GM19467 (cell line): ENCODE results near the gene DICER1.
"Not testable (repeated sequence)": the region's sequence is repeated elsewhere in the genome, so short reads cannot be mapped to it uniquely, and the experiment has no call there.

Experiments
- ATAC-seq: cut with Tn5 transposase; IDR thresholded peaks from one replicate; pipeline ENCODE4 v1.9.1; 2021; ENCODE audit warnings: mild to moderate bottlenecking, moderate library complexity; ENCODE audit not compliant: unreplicated experiment

The DICER1 gene

DNA sequence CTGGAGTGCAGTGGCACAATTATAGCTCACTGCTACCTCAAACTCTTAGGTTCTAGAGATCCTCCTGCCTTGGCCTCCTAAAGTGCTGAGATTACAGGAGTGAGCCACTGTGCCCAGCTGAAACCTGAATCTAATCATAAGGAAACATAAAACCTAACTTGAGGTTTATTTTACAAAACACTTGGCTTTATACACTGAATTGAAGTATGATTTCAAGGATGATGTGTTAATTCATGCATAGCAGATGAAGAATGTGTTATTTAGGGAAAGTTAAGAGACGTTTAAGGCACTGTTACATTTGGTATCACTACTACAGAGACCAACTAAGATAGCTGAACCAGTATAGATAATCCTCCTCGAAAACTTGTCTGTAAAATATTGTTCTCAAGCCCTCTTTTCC is 6.4 kb downstream of the DICER1 start:
- ATAC-seq = no peak

DNA sequence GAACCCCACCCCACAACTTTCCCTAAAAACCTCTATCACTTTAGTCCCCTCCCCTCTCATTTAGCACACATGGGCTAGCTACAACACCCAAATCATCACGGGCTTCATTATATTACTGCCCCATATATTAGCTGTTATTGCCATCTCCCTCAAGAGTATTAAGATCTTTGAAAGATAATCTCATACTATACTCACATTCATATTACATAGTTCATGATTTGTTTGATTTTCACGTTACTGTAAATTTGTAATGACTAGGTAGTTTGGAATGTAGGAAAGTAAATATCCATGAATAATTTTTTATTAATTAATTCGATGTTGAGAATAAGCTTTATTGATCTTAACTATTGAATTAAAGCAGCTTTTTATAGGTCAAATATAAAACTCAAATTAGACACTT is 7.9 kb downstream of the DICER1 start:
- no peak for ATAC-seq

DNA sequence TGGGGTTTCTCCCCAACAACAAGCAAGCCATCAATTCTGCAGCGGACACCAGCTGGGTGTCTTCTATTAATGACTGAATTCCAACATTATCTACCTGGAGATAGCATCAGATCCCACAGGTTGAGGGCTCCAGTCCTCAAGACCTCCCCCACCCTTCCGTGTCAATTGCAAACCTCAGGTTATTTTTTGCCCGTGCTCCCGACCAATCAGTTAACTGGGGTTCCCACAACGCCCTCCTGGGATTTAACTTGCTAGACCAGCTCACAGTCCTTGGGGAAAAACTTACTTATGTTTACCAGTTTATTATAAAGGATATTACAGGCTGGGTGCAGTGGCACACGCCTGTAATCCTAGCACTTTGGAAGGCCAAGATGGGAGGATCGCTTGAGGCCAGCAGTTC is 9.7 kb downstream of the DICER1 start:
- no peak for ATAC-seq

DNA sequence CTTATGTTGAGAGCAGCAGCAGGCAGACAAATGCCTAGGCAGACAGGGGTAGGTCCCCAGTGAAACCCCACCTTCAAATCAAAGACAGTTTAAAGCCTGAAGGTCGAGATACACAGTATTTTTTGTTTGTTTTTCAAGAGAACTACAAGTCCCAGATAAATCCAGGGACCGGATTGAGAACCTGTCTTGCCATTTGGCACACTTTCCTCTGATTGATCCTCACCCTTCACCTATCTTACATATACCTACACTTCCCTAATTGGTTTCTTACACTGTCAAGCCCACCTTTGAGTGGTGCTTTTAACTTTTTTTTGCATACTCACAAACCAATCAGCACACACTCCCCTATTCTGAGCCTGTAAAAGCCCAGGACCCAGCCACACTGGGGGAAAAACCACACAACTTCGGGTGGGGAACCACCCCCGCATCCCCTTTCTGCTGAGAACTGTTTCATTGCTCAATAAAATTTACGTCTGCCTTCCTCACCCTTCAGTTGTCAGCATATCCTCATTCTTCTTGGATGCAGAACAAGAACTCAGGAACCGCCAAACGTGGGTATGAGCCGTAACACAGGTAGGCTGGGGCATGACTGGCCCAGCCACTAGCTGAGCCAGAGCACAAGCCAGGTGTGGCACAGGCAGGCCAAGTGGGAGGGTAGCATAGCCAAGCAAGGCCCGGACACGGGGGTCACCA is 11.1 kb downstream of the DICER1 start:
- ATAC-seq = no peak

DNA sequence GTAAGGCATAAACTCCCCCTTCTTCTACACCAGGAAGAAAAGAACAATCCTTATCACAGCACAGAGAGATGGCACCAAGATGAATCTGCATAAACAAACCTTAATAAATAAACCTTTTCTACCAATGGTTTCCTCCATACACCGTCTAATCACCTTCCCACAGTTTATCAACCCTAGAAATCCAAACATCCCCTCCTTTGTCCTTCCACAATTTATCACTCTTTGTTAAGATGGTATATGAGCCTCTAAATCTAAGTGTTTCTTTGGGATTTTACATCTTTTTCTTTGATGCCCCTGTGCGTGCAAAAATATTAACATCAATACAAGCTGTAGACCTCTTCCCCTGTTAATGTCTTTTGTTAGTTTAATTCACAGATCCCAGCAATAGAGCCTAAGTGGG is 12.5 kb downstream of the DICER1 start:
- ATAC-seq = no peak

DNA sequence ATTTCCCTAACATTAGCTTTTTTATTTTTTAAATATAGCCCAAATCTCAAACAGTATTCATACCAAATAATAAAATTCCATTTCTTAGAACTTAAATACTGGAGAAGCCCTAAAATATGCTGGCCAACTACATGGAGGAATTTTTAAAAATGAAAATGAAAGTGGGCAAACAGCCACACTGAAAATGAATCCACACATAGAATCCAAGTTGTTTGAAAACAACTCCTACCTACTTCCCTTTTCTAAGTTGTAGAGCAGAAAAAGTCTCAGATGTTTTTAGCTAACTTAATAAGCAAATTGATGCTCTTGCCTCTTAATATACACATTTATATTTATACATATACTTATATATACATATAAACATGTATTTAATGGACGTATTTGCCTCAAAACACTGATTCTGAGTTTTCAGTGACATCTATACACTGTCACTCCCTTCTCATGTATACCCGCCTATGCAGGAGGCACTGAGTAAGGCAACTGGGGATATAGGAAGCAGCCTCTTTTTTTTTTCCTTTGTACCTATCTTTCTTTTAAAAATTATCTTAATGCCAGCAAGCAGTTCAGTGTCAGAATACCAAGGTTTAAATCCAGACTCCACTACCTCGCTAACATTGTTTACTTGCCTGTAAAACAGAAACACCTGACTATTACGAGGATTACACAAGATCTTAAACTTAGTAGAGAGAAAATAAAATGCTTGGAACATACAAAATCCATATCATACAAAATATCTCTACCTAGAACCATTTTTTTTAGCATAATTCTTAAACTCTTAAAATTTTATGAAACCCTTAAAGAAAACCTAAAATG is 13.3 kb downstream of the DICER1 start:
- ATAC-seq = no peak

DNA sequence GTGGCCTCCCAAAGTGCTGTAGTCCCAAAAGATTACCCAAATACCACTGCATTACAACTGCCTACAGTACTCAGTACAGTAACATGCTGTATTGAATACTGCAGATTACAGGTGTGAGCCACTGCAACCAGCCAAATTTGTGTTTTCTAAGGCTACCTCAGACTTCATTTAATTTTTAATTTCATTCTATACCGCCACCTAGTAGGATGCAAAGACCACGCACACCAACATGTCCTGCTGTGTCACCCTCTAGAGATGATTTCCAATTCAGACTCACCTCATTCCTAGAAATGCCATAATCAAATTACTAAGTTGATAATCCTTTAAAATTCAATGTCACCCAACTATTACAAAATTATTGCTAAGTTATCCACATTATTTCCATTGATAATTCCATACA is 15.1 kb downstream of the DICER1 start:
- no peak for ATAC-seq

DNA sequence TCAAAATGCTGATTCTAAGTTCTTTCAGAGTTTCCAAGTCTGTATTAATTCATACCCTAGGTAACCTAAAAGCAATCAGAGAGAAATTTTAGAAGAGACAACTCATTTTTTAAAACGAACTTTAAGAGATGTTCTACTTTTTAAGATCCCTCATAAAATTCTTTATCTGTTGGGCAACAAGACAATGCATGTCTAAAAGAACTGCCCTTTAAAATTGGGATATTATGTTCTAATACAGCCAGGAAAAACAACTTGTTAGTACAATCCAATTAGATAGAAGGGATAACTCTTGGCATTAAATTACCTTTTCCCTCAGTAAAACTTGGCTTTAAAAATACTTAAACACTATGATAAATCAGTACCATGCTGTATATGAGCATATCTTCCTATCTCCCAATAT is 15.6 kb downstream of the DICER1 start:
- no peak for ATAC-seq

DNA sequence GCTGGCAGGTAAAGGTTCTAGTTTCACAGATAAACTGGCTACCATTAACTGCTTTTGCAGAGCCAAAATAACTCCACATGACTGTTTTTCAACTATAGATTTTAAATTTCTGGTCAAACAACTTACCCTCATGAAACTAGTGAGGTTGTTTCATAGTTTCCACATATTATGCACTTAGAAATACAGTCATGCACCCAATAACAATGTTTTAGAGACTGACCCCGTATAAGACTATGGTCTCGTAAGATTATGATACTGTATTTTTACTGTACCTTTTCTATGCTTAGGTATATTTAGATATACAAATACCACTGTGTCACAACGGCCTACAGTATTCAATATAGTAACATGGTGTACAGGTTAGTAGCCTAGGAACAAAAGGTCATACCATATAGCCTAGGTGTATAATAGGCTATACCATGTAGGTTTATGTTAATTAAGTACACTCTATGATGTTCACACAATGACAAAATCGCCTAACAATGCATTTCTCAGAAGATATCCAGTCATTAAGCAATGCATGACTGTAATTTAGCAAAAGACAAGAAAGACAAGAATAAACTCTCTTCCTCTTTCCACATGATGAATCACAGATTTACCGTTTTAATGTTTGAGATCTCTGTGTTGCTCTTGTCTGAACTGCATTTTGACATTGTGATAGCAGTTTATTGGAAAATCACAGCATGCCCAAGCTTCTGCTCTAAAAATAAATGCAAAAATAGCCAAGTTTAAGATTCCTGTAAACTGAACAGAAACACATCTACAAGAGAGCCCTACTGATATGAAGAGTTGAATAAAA is 17.1 kb downstream of the DICER1 start:
- ATAC-seq = no peak

DNA sequence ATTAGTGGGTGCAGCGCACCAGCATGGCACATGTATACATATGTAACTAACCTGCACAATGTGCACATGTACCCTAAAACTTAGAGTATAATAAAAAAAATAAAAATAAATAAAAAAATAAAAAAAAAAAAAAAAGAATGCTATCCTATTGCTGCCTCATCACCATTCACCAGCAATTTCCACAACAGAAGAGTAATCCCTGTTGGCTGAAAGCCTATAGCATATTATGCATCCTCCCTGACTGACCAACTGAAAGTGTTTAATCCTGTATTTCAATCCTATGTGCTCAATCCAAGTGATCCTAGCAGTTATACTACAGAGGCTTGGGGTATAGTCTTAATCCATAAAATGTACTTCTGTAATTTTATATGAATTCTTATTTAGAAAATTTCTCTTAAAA is 18.5 kb downstream of the DICER1 start:
- ATAC-seq = no peak

DNA sequence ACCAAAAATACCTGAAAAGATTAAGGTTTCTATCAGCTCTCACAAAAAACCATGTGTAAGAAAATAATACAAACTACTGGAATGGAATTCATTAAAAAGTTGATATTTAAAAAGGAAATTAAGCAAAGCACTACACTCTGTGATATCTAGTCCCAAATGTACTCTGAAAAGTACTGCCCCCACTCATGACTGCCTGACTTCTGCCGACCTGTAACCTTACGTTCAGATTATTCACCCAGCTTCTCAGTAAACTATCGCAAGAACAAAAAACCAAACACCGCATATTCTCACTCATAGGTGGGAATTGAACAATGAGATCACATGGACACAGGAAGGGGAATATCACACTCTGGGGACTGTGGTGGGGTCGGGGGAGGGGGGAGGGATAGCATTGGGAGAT is 18.9 kb downstream of the DICER1 start:
- ATAC-seq = not testable (repeated sequence)

DNA sequence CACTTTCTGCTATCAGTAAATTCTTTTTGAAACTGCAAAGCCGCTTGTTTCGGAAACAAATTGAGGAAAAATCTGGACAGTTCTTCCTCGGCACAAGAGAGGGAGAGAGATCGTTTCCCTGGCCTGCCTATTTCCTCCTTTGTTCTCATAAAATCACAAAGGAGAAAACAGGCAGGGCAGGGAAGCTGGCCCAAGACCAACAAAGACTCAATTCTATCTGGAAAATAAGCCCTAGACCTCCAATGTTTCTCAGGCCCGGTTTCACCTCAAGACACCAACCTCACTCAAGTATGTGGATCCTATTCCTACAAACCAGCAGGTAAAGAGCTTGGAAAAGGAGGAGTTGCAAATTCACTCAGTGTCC is 19.5 kb downstream of the DICER1 start:
- no peak for ATAC-seq

DNA sequence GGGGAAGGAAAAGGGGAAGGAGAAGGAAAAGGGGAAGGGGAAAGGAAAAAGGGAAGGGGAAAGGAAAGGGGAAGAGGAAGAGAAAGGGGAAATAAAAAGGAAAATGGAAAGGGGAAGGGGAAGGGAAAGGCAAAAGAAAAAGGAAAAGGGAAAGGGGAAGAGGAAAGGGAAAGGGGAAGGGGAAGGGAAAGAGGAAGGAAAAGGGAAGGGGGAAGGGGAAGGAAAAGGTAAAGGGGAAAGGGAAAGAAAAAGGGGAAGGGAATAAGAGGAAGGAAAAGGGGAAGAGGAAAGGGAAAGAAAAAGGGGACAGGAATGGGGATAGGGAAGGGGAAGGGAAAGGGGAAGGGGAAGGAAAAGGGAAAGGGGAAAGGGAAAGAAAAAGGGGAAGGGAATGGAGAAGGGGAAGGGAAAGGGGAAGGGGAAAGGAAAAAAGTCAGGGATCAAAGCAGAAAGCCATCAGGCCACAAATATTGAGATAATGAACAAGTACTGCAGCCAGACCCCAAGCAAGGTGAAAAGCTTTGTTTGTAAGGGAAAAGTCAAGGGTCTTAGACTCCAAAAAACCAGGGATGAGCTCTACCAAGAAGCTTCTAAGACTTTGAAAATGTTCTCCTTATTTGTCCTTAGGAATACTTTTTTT is 20.0 kb downstream of the DICER1 start:
- no peak for ATAC-seq

DNA sequence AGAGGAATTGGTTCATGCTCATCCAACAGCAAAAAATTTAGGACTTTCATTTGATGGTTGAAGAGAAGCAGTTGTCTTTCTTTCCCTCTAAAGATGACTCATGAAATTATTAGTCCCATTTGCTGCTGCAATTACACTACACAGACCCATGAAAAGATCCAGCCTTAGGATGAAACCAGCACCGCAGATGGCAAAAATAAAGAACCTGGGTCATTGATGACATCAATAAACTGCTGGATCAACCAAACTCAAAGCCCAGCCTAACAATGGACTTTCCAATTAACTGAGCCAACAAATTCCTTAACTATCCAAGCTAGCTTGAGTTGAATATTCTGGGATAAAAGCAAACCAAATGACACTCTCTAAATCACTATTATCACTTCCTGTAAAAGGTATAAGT is 20.7 kb downstream of the DICER1 start:
- ATAC-seq = no peak

DNA sequence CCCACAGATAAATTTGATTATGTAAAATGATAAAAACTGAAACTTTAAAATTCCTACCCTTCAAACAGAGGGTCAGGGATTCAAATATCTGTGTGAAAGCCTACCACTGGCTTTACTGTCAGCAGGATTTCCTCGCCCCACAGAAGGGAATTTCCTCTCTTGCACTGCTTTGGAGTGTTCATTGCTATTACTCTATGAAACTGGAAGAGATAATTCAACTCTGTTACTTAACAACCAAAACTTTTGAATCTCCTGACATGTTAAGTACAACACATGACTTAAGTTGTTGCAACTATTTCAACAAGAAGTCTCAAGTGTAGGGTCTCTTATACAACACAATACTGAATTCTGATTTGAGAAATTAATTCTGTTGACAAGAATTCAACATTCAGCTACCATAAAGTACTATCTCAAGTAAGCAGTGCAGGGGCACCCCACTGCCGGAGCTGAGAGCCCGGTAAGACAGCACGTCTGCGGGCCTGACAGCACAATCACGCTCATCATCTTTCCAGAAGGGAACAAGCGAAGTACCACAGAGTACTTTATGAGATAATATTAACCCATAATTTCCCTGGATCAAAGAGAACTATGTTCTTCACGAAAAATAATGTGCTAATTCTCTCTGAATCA is 22.9 kb downstream of the DICER1 start:
- peak; percentile 56 for ATAC-seq

DNA sequence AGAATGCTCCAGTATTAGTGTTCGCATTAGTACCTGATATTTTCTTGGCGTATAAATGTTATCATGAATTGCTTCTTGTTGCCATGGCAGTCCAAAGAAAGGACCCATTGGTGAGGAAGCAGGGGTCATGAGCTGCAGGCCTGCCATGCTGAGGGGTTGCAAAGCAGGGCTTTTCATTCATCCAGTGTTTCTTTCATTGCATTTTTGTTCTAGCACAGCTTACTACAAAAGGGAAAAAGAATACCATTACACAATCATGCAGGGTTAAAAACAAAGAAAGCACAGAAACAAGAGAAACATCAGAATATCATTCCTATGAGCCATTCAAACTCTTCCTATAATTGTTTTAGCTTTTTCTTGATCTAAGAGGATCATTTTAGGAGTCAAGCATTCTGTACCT is 24.0 kb downstream of the DICER1 start:
- no peak for ATAC-seq

DNA sequence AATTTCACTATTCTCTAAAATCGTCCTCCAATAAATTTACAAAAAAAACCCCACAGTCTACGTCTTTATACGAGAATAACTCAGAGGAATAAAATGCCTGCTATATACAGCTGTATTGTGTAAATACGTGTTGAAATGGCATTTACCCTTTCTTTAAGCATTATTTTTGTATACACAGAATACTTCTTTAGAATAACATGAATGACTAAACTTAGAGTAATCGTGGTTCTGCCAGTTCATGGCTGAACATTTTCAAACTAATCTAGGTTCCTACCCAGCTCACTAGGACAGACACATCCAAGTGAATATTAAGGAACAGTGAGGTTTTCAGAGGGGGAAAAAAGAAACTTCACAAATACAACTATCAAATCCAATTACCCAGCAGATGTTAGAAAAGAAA is 24.6 kb downstream of the DICER1 start:
- ATAC-seq = no peak

DNA sequence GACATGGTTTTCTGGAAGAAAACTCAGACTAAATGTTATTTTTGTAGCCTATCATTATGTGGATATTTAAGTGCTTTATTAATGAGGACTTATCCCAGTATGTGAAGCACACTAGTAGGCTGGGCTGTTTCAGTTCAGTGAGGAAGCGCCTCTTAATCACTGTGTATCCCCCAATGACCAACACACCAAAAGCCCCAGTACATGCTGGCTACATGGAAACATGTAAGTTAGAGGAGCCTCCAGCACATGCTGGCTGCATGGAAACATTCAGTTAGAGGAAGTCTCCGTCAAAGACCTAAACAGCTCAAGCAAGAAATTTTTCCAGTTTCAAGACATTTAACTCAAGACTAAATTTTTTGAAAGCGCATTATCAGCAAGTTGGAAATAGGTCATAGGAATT is 26.8 kb downstream of the DICER1 start:
- no peak for ATAC-seq

DNA sequence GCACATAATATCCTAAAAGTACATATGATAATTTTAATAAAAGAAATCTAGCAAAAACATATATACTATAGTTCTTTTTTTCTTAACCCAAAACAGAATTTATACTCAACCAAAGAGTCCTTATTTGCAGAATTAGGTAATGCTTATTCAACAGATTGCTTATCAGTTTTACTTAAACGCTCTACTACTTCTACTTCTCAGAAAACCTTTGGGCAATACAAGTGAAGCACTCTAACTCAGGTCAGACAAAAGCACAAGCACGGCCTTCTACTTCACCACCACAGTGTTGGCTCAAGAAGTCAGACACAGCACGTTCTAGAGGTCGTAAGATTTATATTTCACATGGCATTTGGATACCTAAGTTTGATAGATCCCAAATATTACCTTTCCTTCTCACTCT is 29.2 kb downstream of the DICER1 start:
- no peak for ATAC-seq

DNA sequence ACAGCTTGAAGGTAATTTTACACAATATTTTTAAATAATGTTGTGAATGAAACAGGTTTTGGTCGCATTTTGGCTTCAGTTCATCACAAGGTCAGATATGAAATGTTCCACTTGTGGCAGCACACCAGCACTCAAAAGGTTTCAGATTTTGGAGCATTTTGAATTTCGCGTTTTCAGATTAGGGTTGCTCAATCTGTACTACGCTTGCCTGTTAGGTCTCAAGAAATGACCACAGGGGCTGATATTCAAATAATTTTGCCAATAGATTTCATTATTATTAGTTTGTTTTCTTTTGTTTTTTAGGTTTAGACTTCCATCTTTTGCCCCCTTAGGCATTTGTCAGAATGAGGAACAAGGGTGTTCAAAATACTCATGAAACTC is 29.8 kb downstream of the DICER1 start:
- no peak for ATAC-seq

DNA sequence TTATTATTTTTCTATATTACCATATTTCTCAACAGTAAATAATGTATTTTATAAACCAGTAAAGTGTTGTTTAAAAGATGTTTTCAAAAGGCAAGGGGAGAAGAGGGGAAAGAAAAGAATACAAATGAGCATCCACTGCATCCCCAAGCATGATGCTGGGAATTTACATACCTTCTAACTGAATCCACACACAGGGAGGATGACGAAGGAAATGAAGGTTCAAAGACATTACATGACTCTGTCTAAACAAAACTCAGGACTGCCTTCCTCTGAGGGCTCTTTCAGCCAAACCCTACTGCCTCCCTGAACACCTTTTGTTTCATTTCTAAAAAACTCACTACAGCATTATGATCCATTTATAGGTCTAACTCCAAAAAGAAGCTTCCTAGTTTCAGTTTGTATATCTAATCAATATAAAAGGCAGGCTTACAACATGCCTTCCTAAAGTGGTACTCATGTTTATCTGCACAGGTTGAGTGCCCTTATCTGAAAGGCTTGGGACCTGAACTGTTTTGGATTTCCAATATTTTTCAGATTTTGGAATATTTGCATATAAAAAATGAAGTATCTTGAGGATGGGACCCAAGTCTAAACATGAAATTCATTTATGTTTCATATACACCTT is 30.3 kb downstream of the DICER1 start:
- ATAC-seq = no peak
